OCI-LY1 (cell line): ENCODE results near the gene ALDH3A1.

ENCODE experiments used
- H2AFZ ChIP-seq: fragments of 200-600 bp; sonication (generic), shearing (Covaris generic); 2 replicates; pipeline ENCODE4 v1.6.0; 2014; ENCODE audit warnings: antibody characterized with exemption, mild to moderate bottlenecking, low read length
- H3F3A ChIP-seq: fragments of 200-600 bp; sonication (generic), shearing (Covaris generic); 2 replicates; pipeline ENCODE4 v1.6.0; 2014; ENCODE audit warnings: mild to moderate bottlenecking, antibody characterized with exemption, low read length, moderate library complexity; ENCODE audit not compliant: insufficient read depth
- H3K27ac ChIP-seq: fragments of 200-600 bp; sonication (generic); 2 replicates; pipeline ENCODE4 v1.5.1; 2014; ENCODE audit warnings: low read length, mixed run types, mild to moderate bottlenecking, low read depth; ENCODE audit not compliant: poor library complexity, severe bottlenecking
- H3K27me3 ChIP-seq: fragments of 200-600 bp; sonication (generic); 2 replicates; pipeline ENCODE4 v1.6.0; 2014; ENCODE audit warnings: antibody characterized with exemption, mild to moderate bottlenecking, low read length, moderate library complexity; ENCODE audit not compliant: insufficient read depth
- H3K36me3 ChIP-seq: fragments of 200-600 bp; sonication (generic); 2 replicates; pipeline ENCODE4 v1.6.1; 2014; ENCODE audit warnings: mild to moderate bottlenecking, antibody characterized with exemption, low read length, moderate library complexity, mixed read lengths; ENCODE audit not compliant: insufficient read depth
- H3K4me1 ChIP-seq: fragments of 200-600 bp; sonication (generic); 2 replicates; pipeline ENCODE4 v1.5.1; 2014; ENCODE audit warnings: mild to moderate bottlenecking, low read length, moderate library complexity; ENCODE audit not compliant: insufficient read depth, severe bottlenecking
- H3K4me2 ChIP-seq: fragments of 200-600 bp; sonication (generic), shearing (Covaris generic); 2 replicates; pipeline ENCODE4 v1.6.1; 2014; ENCODE audit warnings: low read length
- H3K4me3 ChIP-seq: fragments of 200-600 bp; sonication (generic); 2 replicates; pipeline ENCODE4 v1.5.1; 2014; ENCODE audit warnings: low read length, low read depth, mild to moderate bottlenecking, mixed read lengths; ENCODE audit not compliant: poor library complexity, severe bottlenecking
- H3K79me2 ChIP-seq: fragments of 200-600 bp; shearing (Covaris generic); 2 replicates; pipeline ENCODE4 v1.6.1; 2016; ENCODE audit warnings: mixed run types, low read length, mixed read lengths; ENCODE audit not compliant: insufficient read depth
- H3K9ac ChIP-seq: fragments of 200-600 bp; sonication (generic), shearing (Covaris generic); 2 replicates; pipeline ENCODE4 v1.6.1; 2014; ENCODE audit warnings: mild to moderate bottlenecking, low read length, mixed read lengths
- H3K9me2 ChIP-seq: fragments of 200-600 bp; sonication (generic), shearing (Covaris generic); 2 replicates; pipeline ENCODE4 v1.6.1; 2014; ENCODE audit warnings: low read depth, mild to moderate bottlenecking, low read length, mixed read lengths
- H3K9me3 ChIP-seq: fragments of 200-600 bp; shearing (Covaris generic); 2 replicates; pipeline ENCODE4 v1.6.1; 2014; ENCODE audit warnings: low read length, mixed read lengths
- H4K20me1 ChIP-seq: fragments of 200-600 bp; sonication (generic), shearing (Covaris generic); 2 replicates; pipeline ENCODE4 v1.6.0; 2016; ENCODE audit warnings: mild to moderate bottlenecking, low read length; ENCODE audit not compliant: insufficient read depth
- EZH2 ChIP-seq: fragments of 200-600 bp; sonication (generic), shearing (Covaris generic); IDR thresholded peaks from 2 replicates; pipeline ENCODE4 v1.8.0; 2017; ENCODE audit warnings: borderline replicate concordance, mixed run types, mild to moderate bottlenecking, antibody characterized with exemption, low read length, moderate library complexity, mixed read lengths
- TF ChIP-seq, protein P1 (sequence below): fragments of 200-600 bp; sonication (generic), shearing (Covaris generic); IDR thresholded peaks from 2 replicates; pipeline ENCODE4 v1.5.1; 2017; ENCODE audit warnings: mild to moderate bottlenecking, antibody characterized with exemption, low read length, moderate library complexity, mixed read lengths

ALDH3A1 gene

DNA sequence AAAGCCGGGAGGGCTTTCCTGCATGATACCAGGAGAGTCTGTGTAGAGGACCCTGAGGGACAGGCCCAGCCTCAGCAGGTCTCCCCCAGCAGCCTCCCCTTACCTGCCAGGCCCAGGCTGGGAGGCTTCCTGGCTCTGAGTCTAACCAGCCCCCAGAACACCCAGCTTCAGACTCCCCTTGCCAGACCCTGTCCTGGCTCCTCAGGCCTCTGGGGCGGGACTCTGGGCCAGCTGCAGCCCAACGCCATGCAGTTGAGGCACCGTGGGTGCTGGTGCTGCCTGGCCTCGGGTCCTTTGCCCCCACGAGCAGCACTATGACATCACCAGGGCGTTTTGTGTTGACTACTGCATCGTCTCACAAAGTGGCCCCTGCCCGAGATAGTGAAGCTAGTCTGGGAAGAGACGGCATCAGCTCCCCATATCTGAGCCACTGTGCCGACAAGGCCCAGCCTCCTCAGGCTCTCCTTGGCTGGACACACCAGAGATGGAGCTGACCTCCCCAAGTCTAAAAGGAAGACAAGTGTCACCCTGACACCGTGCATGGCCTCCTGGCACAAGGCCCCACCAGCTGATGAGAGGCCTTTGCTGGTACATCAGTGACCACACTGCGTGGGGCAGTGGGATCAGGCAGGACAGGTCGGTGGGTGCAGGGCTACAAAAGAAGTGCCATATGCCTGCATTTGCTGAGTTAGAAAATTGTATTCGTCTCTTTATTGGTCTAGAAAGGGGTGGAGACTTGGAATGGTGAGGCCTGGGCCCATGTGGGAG, 10.6 kb downstream of the ALDH3A1 start:
- H3F3A ChIP-seq, result no peaks in the 10 kb centered on the region
- TF ChIP-seq, protein P1, sequence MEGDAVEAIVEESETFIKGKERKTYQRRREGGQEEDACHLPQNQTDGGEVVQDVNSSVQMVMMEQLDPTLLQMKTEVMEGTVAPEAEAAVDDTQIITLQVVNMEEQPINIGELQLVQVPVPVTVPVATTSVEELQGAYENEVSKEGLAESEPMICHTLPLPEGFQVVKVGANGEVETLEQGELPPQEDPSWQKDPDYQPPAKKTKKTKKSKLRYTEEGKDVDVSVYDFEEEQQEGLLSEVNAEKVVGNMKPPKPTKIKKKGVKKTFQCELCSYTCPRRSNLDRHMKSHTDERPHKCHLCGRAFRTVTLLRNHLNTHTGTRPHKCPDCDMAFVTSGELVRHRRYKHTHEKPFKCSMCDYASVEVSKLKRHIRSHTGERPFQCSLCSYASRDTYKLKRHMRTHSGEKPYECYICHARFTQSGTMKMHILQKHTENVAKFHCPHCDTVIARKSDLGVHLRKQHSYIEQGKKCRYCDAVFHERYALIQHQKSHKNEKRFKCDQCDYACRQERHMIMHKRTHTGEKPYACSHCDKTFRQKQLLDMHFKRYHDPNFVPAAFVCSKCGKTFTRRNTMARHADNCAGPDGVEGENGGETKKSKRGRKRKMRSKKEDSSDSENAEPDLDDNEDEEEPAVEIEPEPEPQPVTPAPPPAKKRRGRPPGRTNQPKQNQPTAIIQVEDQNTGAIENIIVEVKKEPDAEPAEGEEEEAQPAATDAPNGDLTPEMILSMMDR, result no peak
- no peak for TF ChIP-seq EZH2
- H3K4me3 ChIP-seq, result no peak overlapping the region
- H3K9me3 ChIP-seq, result no peaks in the 10 kb centered on the region
- no peaks in the 10 kb centered on the region for H4K20me1 ChIP-seq
- H3K27ac ChIP-seq, result no peak overlapping the region
- no peaks in the 10 kb centered on the region for H3K9me2 ChIP-seq
- H2AFZ ChIP-seq, result no peak overlapping the region
- no peaks in the 10 kb centered on the region for H3K4me1 ChIP-seq
- no peaks in the 10 kb centered on the region for H3K27me3 ChIP-seq
- no peak overlapping the region for H3K4me2 ChIP-seq
- H3K36me3 ChIP-seq, result no peaks in the 10 kb centered on the region
- H3K79me2 ChIP-seq, result no peaks in the 10 kb centered on the region
- no peak overlapping the region for H3K9ac ChIP-seq

DNA sequence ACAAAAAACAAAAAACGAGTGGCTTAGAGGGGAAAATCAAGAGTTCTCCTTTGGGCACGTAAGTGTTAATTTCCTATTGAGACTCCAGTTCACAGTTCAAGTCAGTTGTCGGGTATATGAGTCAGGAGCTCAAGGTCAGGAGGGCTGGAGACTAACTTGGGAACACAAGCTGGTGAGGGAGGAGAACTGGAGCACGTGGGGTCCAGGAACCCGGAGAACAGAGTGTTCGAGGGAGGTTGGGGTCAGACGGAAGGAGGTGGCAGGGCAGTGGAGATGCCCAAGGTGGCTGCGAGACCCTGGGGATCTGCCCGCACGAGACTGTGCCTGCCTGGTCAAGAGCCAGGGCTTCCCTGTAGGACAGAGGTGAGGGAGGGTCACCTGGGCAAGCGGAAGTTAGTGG, 12.0 kb downstream of the ALDH3A1 start:
- H3K27ac ChIP-seq, result no peak overlapping the region
- no peaks in the 10 kb centered on the region for H4K20me1 ChIP-seq
- no peaks in the 10 kb centered on the region for H3K9me3 ChIP-seq
- no peaks in the 10 kb centered on the region for H3K79me2 ChIP-seq
- H3K27me3 ChIP-seq, result no peaks in the 10 kb centered on the region
- H2AFZ ChIP-seq, result no peak overlapping the region
- no peaks in the 10 kb centered on the region for H3K36me3 ChIP-seq
- no peak overlapping the region for H3K4me2 ChIP-seq
- H3K9me2 ChIP-seq, result no peaks in the 10 kb centered on the region
- TF ChIP-seq EZH2, result no peak
- TF ChIP-seq, protein P1, result no peak
- no peaks in the 10 kb centered on the region for H3F3A ChIP-seq
- no peak overlapping the region for H3K9ac ChIP-seq
- H3K4me3 ChIP-seq, result no peak overlapping the region
- no peaks in the 10 kb centered on the region for H3K4me1 ChIP-seq

DNA sequence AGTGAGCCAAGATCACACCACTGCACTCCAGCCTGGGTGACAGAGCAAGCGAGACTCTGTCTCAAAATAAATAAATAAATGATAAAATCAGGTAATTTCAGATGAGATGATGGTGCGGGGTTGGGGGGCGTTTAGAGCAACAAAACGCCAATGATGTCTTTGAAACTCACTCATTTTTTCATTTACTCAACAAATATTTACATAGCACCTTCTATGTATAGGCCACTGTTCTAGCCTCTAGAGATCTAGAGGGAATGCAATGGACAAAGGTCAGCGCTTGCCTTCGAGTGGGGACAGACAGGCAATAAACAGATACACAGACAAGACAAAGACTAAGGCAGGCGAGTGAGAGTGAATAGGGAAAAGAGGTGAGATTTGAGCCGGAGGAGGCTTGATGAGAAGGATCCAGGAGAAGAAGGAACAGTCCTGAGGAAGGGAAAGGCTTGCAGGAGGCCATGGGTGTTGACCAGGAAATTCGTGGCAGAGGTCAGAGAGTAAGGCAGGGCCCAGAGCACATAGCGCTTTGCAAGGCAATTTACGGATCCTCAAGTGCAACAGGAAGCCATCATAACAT, 14.1 kb downstream of the ALDH3A1 start:
- no peak overlapping the region for H3K27ac ChIP-seq
- no peak overlapping the region for H3K4me3 ChIP-seq
- TF ChIP-seq, protein P1, result no peak
- TF ChIP-seq EZH2, result no peak

More for the DNA sequence above, 14.1 kb downstream of the ALDH3A1 start:
- Histone ChIP-seq H2AFZ (no peak overlapping the region), H3K36me3 (no peaks in the 10 kb centered on the region), H3K9me3 (no peaks in the 10 kb centered on the region), H3K9me2 (no peaks in the 10 kb centered on the region), H3K79me2 (no peaks in the 10 kb centered on the region), H3K4me2 (no peak overlapping the region), H3K4me1 (no peaks in the 10 kb centered on the region), H4K20me1 (no peaks in the 10 kb centered on the region), H3K27me3 (no peaks in the 10 kb centered on the region), H3F3A (no peaks in the 10 kb centered on the region), H3K9ac (no peak overlapping the region)
